DND-41 (cell line): ENCODE results near the gene BBS1.

Experiments
- EZH2 ChIP-seq: IDR thresholded peaks from 3 replicates; pipeline ENCODE4 v1.6.1; 2012; ENCODE audit warnings: borderline replicate concordance, low read depth, mild to moderate bottlenecking, moderate library complexity, low read length, inconsistent platforms; ENCODE audit not compliant: severe bottlenecking
- TF ChIP-seq, protein P1 (sequence below): IDR thresholded peaks from 2 replicates; pipeline ENCODE4 v1.5.1; 2012; ENCODE audit warnings: borderline replicate concordance, low read length, moderate library complexity, mild to moderate bottlenecking; ENCODE audit not compliant: poor library complexity, severe bottlenecking; ENCODE audit errors: extremely low read depth

- TF ChIP-seq, protein P1, sequence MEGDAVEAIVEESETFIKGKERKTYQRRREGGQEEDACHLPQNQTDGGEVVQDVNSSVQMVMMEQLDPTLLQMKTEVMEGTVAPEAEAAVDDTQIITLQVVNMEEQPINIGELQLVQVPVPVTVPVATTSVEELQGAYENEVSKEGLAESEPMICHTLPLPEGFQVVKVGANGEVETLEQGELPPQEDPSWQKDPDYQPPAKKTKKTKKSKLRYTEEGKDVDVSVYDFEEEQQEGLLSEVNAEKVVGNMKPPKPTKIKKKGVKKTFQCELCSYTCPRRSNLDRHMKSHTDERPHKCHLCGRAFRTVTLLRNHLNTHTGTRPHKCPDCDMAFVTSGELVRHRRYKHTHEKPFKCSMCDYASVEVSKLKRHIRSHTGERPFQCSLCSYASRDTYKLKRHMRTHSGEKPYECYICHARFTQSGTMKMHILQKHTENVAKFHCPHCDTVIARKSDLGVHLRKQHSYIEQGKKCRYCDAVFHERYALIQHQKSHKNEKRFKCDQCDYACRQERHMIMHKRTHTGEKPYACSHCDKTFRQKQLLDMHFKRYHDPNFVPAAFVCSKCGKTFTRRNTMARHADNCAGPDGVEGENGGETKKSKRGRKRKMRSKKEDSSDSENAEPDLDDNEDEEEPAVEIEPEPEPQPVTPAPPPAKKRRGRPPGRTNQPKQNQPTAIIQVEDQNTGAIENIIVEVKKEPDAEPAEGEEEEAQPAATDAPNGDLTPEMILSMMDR: no peak
- TF ChIP-seq EZH2: no peak
Observed at GRCh38 chr11:66464916-66465315, 45.5 kb upstream of the BBS1 start.
